GM23338 (cell line): Measurements from ENCODE around the gene CRACDL. TPM values are rescaled to one million over a fixed set of nuclear protein-coding genes. Genes with fewer than 3 reads are reported as not detected.

Experiments
- ATAC-seq: fragments of 200-7000 bp; cut with Tn5 transposase; 3 replicates; pipeline ENCODE4 v1.9.1; 2020
- DNase-seq: peaks from one replicate; pipeline ENCODE4 v3.0.0-alpha.2; 2015; ENCODE audit warnings: low spot score
- H2AFZ ChIP-seq: fragments of 200-600 bp; sonication (generic); 2 replicates; pipeline ENCODE4 v1.8.0; 2016; ENCODE audit warnings: antibody characterized with exemption, mild to moderate bottlenecking, moderate library complexity
- H3F3A ChIP-seq: fragments of 200-600 bp; sonication (generic); replicated peaks from 2 replicates; pipeline ENCODE4 v1.8.0; 2017; ENCODE audit warnings: antibody characterized with exemption, mixed run types, low read depth
- H3K27ac ChIP-seq: fragments of 200-600 bp; sonication (generic); 2 replicates; pipeline ENCODE4 v1.6.1; 2016; ENCODE audit warnings: low read depth
- H3K27me3 ChIP-seq: fragments of 200-600 bp; sonication (generic); 2 replicates; pipeline ENCODE4 v1.8.0; 2016; ENCODE audit warnings: mild to moderate bottlenecking, mixed run types, moderate library complexity; ENCODE audit not compliant: insufficient read depth
- H3K36me3 ChIP-seq: fragments of 200-600 bp; sonication (generic); 2 replicates; pipeline ENCODE4 v1.8.0; 2016; ENCODE audit warnings: mild to moderate bottlenecking; ENCODE audit not compliant: insufficient read depth
- H3K4me1 ChIP-seq: fragments of 200-600 bp; sonication (generic); 2 replicates; pipeline ENCODE4 v1.8.0; 2016; ENCODE audit warnings: mild to moderate bottlenecking, moderate library complexity; ENCODE audit not compliant: insufficient read depth
- H3K4me2 ChIP-seq: fragments of 200-600 bp; sonication (generic); 2 replicates; pipeline ENCODE4 v1.7.1; 2017; ENCODE audit warnings: mixed run types
- H3K4me3 ChIP-seq: fragments of 200-600 bp; sonication (generic); 2 replicates; pipeline ENCODE4 v1.6.1; 2016; ENCODE audit warnings: mixed run types
- H3K79me2 ChIP-seq: fragments of 200-600 bp; sonication (generic); replicated peaks from 2 replicates; pipeline ENCODE4 v1.8.0; 2017; ENCODE audit warnings: mild to moderate bottlenecking; ENCODE audit not compliant: insufficient read depth
- H3K9me2 ChIP-seq: fragments of 200-600 bp; sonication (generic); 2 replicates; pipeline ENCODE4 v1.8.0; 2017; ENCODE audit not compliant: insufficient read depth
- H4K20me1 ChIP-seq: fragments of 200-600 bp; sonication (generic); replicated peaks from 2 replicates; pipeline ENCODE4 v1.8.0; 2017; ENCODE audit warnings: mild to moderate bottlenecking; ENCODE audit not compliant: insufficient read depth
- H3K27ac Mint-ChIP-seq: 2 replicates; pipeline ENCODE4 v1.8.0; 2020; ENCODE audit warnings: inconsistent platforms, mild to moderate bottlenecking, moderate library complexity, mixed read lengths
- H3K27me3 Mint-ChIP-seq: 3 replicates; pipeline ENCODE4 v1.8.0; 2022; ENCODE audit warnings: low read depth, mild to moderate bottlenecking, moderate library complexity, mixed read lengths, inconsistent platforms; ENCODE audit not compliant: insufficient read depth, poor library complexity
- H3K36me3 Mint-ChIP-seq: 3 replicates; pipeline ENCODE4 v1.8.0; 2021; ENCODE audit warnings: low read depth, mild to moderate bottlenecking, inconsistent platforms, moderate library complexity, mixed read lengths
- H3K4me1 Mint-ChIP-seq: 3 replicates; pipeline ENCODE4 v1.8.0; 2020; ENCODE audit warnings: mild to moderate bottlenecking, inconsistent platforms, mixed read lengths
- H3K4me3 Mint-ChIP-seq: 3 replicates; pipeline ENCODE4 v1.8.0; 2021; ENCODE audit warnings: moderate library complexity, mild to moderate bottlenecking, inconsistent platforms, mixed read lengths
- H3K9me3 Mint-ChIP-seq: 3 replicates; pipeline ENCODE4 v1.8.0; 2020; ENCODE audit warnings: moderate library complexity, mild to moderate bottlenecking, inconsistent platforms, mixed read lengths
- CREB1 ChIP-seq: fragments of 250-450 bp; sonication (Bioruptor Pico); IDR thresholded peaks from 2 replicates; pipeline ENCODE4 v1.5.0; 2020; ENCODE audit warnings: low read depth, mild to moderate bottlenecking, moderate library complexity
- EZH2 ChIP-seq: fragments of 200-600 bp; sonication (generic); IDR thresholded peaks from one replicate; pipeline ENCODE4 v1.8.0; 2017; ENCODE audit warnings: antibody characterized with exemption, mild to moderate bottlenecking, low read depth; ENCODE audit not compliant: unreplicated experiment
- EZH2phosphoT487 ChIP-seq: fragments of 200-600 bp; sonication (generic); IDR thresholded peaks from one replicate; pipeline ENCODE4 v1.8.1; 2018; ENCODE audit warnings: antibody characterized with exemption; ENCODE audit not compliant: unreplicated experiment
- JUNB ChIP-seq: IDR thresholded peaks from one replicate; pipeline ENCODE4 v1.6.1; 2016; ENCODE audit warnings: antibody characterized with exemption; ENCODE audit not compliant: unreplicated experiment
- NANOG ChIP-seq: IDR thresholded peaks from 2 replicates; pipeline ENCODE4 v1.6.1; 2016; ENCODE audit warnings: antibody characterized with exemption, borderline replicate concordance
- POLR2AphosphoS5 ChIP-seq: IDR thresholded peaks from 2 replicates; pipeline ENCODE4 v1.6.1; 2016; ENCODE audit warnings: antibody characterized with exemption, low read depth
- STAT1 ChIP-seq: IDR thresholded peaks from one replicate; pipeline ENCODE4 v1.6.1; 2016; ENCODE audit warnings: antibody characterized with exemption; ENCODE audit not compliant: unreplicated experiment
- ZNF114 ChIP-seq: fragments of 250-450 bp; sonication (Bioruptor Pico); IDR thresholded peaks from 2 replicates; pipeline ENCODE4 v1.5.0; 2020; ENCODE audit warnings: mild to moderate bottlenecking, moderate library complexity
- ZNF331 ChIP-seq: fragments of 250-450 bp; sonication (Bioruptor Pico); IDR thresholded peaks from 2 replicates; pipeline ENCODE4 v1.5.0; 2020; ENCODE audit warnings: low read depth, mild to moderate bottlenecking, moderate library complexity
- polyA plus RNA-seq: library from polyadenylated mRNA; unstranded; fragments of >200 nt; fragmentation: Nextera tagmentation; extraction: Ambion mirVana; gene quantifications from 2 replicates; pipeline ENCODE4 v1.2.1, GENCODE V29; 2016
- total RNA-seq: library from RNA; depleted of rRNA; stranded (reverse); fragments of >200 nt; shearing (Covaris generic); gene quantifications from 2 replicates; pipeline ENCODE4 v1.2.3, GENCODE V29; 2014
- TF ChIP-seq, protein P1 (sequence below): fragments of 250-450 bp; sonication (Bioruptor Pico); IDR thresholded peaks from 2 replicates; pipeline ENCODE4 v1.5.0; 2020; ENCODE audit warnings: mild to moderate bottlenecking, moderate library complexity
- TF ChIP-seq, protein P2 (sequence below), 2 experiments: fragments of 200-600 bp in 1 of 2; sonication (generic) in 1 of 2; conservative IDR thresholded peaks; 2 replicates each; pipeline versions ENCODE4 v1.5.1 to v1.6.1; 2016 to 2017; ENCODE audit warnings: antibody characterized with exemption in 2 of 2, low read depth in 2 of 2, mild to moderate bottlenecking in 2 of 2, moderate library complexity in 1 of 2

CRACDL gene
- total and polyA plus RNA-seq, 2 experiments from 2014 or later, result 0.14 to 0.16 TPM

DNA sequence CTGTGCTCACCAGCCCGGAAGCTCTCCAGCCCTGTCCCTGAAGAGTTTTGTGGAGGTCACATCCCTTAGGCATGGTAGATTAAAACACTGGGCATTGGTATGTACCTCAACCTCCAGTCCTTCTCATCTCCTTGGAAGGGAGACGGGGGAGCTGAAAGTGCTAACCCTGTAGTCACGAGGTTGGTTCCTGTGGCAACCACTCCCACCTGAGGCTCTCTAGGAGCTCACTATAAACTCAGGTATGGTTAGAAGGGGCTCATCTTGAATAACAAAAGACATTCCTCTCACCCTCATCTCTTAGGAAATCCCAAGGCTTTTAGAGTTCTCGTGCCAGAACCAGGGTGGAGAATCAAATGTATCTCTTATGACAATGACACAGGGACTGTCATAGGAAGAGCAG, 162.1 kb downstream of the CRACDL start:
- no peak overlapping the region; the same call in 1 of the 2 replicates for H3K4me2 ChIP-seq
- peaks cover 10% of the 10 kb centered on the region for H3K9me2 ChIP-seq
- TF ChIP-seq CREB1 (CRISPR knock-in tag) (no peak), NANOG (no peak), JUNB (no peak), POLR2AphosphoS5 (no peak), STAT1 (no peak)
- TF ChIP-seq, protein P1, sequence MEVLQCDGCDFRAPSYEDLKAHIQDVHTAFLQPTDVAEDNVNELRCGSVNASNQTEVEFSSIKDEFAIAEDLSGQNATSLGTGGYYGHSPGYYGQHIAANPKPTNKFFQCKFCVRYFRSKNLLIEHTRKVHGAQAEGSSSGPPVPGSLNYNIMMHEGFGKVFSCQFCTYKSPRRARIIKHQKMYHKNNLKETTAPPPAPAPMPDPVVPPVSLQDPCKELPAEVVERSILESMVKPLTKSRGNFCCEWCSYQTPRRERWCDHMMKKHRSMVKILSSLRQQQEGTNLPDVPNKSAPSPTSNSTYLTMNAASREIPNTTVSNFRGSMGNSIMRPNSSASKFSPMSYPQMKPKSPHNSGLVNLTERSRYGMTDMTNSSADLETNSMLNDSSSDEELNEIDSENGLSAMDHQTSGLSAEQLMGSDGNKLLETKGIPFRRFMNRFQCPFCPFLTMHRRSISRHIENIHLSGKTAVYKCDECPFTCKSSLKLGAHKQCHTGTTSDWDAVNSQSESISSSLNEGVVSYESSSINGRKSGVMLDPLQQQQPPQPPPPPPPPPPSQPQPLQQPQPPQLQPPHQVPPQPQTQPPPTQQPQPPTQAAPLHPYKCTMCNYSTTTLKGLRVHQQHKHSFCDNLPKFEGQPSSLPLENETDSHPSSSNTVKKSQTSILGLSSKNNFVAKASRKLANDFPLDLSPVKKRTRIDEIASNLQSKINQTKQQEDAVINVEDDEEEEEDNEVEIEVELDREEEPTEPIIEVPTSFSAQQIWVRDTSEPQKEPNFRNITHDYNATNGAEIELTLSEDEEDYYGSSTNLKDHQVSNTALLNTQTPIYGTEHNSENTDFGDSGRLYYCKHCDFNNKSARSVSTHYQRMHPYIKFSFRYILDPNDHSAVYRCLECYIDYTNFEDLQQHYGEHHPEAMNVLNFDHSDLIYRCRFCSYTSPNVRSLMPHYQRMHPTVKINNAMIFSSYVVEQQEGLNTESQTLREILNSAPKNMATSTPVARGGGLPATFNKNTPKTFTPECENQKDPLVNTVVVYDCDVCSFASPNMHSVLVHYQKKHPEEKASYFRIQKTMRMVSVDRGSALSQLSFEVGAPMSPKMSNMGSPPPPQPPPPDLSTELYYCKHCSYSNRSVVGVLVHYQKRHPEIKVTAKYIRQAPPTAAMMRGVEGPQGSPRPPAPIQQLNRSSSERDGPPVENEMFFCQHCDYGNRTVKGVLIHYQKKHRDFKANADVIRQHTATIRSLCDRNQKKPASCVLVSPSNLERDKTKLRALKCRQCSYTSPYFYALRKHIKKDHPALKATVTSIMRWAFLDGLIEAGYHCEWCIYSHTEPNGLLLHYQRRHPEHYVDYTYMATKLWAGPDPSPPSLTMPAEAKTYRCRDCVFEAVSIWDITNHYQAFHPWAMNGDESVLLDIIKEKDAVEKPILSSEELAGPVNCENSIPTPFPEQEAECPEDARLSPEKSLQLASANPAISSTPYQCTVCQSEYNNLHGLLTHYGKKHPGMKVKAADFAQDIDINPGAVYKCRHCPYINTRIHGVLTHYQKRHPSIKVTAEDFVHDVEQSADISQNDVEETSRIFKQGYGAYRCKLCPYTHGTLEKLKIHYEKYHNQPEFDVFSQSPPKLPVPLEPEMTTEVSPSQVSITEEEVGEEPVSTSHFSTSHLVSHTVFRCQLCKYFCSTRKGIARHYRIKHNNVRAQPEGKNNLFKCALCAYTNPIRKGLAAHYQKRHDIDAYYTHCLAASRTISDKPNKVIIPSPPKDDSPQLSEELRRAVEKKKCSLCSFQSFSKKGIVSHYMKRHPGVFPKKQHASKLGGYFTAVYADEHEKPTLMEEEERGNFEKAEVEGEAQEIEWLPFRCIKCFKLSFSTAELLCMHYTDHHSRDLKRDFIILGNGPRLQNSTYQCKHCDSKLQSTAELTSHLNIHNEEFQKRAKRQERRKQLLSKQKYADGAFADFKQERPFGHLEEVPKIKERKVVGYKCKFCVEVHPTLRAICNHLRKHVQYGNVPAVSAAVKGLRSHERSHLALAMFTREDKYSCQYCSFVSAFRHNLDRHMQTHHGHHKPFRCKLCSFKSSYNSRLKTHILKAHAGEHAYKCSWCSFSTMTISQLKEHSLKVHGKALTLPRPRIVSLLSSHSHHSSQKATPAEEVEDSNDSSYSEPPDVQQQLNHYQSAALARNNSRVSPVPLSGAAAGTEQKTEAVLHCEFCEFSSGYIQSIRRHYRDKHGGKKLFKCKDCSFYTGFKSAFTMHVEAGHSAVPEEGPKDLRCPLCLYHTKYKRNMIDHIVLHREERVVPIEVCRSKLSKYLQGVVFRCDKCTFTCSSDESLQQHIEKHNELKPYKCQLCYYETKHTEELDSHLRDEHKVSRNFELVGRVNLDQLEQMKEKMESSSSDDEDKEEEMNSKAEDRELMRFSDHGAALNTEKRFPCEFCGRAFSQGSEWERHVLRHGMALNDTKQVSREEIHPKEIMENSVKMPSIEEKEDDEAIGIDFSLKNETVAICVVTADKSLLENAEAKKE, result no peak
- no peaks in the 10 kb centered on the region for H4K20me1 ChIP-seq
- H3K36me3 ChIP-seq, result no peaks in the 10 kb centered on the region
- Mint-ChIP-seq H3K4me3 (no peak overlapping the region), H3K27ac (no peak overlapping the region), H3K4me1 (peaks cover 30% of the 10 kb centered on the region), H3K9me3 (no peaks in the 10 kb centered on the region), H3K27me3 (peaks cover 15% of the 10 kb centered on the region), H3K36me3 (no peaks in the 10 kb centered on the region; the same call in 2 of the 3 replicates)
- H3K27me3 ChIP-seq, result no peaks in the 10 kb centered on the region
- H3K4me3 ChIP-seq, result no peak overlapping the region
- peaks cover 3% of the 10 kb centered on the region for H3K4me1 ChIP-seq
- no peak overlapping the region for H3K27ac ChIP-seq
- ATAC-seq (peak; percentile 68), DNase-seq (peak; percentile 48)
- H3K79me2 ChIP-seq, result no peaks in the 10 kb centered on the region
- peak overlapping the region; percentile 60; the same call in 1 of the 2 replicates for H2AFZ ChIP-seq
- no peaks in the 10 kb centered on the region for H3F3A ChIP-seq

DNA sequence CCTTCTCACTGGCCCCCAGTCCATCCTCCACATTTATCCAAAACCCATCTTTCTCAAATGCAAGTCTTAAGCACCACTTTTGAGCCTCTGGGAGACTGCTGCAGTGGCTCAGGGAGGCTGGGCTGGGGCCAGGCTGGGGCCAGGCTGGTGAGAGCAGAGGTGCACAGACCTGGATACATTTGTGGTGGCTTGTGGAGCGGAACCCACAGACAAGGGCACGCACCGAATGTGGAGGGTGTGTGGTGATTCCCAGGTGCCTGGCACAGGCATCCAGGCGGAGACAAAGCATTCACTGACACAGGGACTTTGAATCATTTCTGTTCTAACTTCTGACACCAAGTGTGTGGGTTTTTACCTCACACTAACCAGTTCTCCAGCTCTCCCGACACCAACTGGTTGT, 162.9 kb downstream of the CRACDL start:
- no peaks in the 10 kb centered on the region for H4K20me1 ChIP-seq
- peaks cover 15% of the 10 kb centered on the region for H3K27me3 Mint-ChIP-seq
- H3K4me2 ChIP-seq, result no peak overlapping the region
- H3K27me3 ChIP-seq, result no peaks in the 10 kb centered on the region
- no peak for DNase-seq
- H2AFZ ChIP-seq, result peak overlapping the region; percentile 60; the same call in 1 of the 2 replicates
- peaks cover 30% of the 10 kb centered on the region for H3K4me1 Mint-ChIP-seq
- peaks cover 4% of the 10 kb centered on the region; the same call in 1 of the 2 replicates for H3K9me2 ChIP-seq
- no peaks in the 10 kb centered on the region; the same call in 2 of the 3 replicates for H3K36me3 Mint-ChIP-seq
- H3K4me3 ChIP-seq, result no peak overlapping the region
- no peak overlapping the region for H3K4me3 Mint-ChIP-seq
- H3K27ac Mint-ChIP-seq, result no peak overlapping the region
- no peaks in the 10 kb centered on the region for H3K9me3 Mint-ChIP-seq
- H3K79me2 ChIP-seq, result no peaks in the 10 kb centered on the region
- H3K27ac ChIP-seq, result no peak overlapping the region
- H3F3A ChIP-seq, result no peaks in the 10 kb centered on the region
- no peaks in the 10 kb centered on the region; the same call in 1 of the 2 replicates for H3K4me1 ChIP-seq
- H3K36me3 ChIP-seq, result no peaks in the 10 kb centered on the region
- ATAC-seq, result no peak
- TF ChIP-seq STAT1 (no peak), ZNF331 (CRISPR knock-in tag) (no peak), JUNB (no peak), EZH2 (no peak), EZH2phosphoT487 (no peak), CREB1 (CRISPR knock-in tag) (no peak), POLR2AphosphoS5 (no peak), ZNF114 (no peak)
- TF ChIP-seq, protein P2, sequence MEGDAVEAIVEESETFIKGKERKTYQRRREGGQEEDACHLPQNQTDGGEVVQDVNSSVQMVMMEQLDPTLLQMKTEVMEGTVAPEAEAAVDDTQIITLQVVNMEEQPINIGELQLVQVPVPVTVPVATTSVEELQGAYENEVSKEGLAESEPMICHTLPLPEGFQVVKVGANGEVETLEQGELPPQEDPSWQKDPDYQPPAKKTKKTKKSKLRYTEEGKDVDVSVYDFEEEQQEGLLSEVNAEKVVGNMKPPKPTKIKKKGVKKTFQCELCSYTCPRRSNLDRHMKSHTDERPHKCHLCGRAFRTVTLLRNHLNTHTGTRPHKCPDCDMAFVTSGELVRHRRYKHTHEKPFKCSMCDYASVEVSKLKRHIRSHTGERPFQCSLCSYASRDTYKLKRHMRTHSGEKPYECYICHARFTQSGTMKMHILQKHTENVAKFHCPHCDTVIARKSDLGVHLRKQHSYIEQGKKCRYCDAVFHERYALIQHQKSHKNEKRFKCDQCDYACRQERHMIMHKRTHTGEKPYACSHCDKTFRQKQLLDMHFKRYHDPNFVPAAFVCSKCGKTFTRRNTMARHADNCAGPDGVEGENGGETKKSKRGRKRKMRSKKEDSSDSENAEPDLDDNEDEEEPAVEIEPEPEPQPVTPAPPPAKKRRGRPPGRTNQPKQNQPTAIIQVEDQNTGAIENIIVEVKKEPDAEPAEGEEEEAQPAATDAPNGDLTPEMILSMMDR (conservative IDR thresholded peaks at IDR 0.05; ENCODE audit: low read depth in 2 of 2), result no peak
